Fibroblast of skin of abdomen (primary cell): ENCODE data around the gene GPRC5B. TPM values are rescaled to one million over a fixed set of nuclear protein-coding genes. Genes with fewer than 3 reads are reported as not detected.

Experiments
- DNase-seq: peaks from one replicate; pipeline ENCODE4 v3.0.0-alpha.2; 2013
- polyA plus RNA-seq, 2 experiments: library from polyadenylated mRNA; unstranded; fragments of 120-200 nt; gene quantifications; one replicate each; pipeline ENCODE4 v1.2.1, GENCODE V29; 2013; ENCODE audit not compliant: insufficient read length in 2 of 2

The GPRC5B gene
- polyA plus RNA-seq (2013, experiment 1 of 2; ENCODE audit: insufficient read length): 2.0 TPM
- 1.8 TPM for polyA plus RNA-seq (2013, experiment 2 of 2; ENCODE audit: insufficient read length)

DNA sequence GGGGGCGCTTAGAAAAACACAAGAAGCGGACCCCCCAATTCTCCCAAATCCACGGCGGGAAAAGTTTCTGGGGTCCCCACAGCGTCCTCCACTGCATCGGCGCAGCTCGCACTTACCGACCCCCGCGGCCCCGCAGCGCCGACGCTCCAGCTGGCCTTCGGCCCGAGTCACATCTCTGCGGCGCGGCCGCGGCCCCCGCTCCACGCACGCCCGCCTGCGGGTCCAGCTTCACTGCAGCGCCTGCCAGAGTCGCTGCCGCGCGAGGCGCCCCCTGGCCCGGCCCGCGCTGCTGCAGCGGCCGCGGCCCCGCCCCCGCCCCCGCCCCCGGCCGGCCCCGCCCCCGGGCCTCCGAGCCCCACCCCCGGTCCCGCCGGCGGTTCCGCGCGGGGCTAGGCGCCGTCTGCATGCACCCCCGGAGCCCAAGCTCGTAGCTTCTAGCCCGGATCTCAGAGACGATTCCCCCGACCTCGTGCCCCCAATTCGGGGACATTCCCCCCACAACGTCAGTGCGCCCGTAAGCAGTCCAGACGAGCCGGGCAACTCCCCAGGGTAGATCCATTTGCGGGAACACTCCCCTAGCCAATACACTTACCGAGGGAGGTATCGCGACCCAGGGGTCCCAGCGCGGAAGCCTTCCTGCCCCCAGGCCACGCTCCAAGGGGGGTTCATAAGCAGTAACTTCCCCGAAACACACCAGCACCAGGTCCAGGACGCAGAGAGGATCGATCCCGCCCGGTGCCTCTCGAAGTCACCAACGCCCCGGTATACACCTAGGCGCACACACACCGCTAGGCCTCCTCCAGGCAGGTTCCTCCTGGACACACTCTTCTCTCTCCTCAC, at the start of gene GPRC5B:
GPRC5B (minus strand) TSS at position 238 of the 840 bp plus-strand sequence. CDS start 12,003 bp downstream, outside the sequence.
- DNase-seq: peak; percentile 24

DNA sequence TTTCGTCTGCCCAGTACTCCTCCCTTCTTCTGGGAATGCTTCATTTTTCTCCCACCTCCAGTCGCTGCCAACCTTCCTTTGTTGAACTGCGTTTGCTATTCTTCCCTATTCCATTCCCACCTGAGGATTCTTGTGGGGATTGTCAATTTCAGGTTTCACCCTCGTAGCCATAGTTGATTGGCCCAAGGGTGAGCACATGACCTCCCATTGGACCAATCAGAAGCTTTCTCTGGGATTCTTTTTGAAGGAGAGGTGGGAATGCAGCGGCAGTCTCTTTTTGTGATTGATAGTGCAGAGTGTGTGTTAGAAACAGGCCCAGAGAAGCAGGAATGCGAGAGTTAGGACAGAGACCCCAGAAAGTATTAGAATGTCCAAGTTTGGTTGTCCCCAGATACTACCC, 49.1 kb upstream of the GPRC5B start:
- no peak for DNase-seq

DNA sequence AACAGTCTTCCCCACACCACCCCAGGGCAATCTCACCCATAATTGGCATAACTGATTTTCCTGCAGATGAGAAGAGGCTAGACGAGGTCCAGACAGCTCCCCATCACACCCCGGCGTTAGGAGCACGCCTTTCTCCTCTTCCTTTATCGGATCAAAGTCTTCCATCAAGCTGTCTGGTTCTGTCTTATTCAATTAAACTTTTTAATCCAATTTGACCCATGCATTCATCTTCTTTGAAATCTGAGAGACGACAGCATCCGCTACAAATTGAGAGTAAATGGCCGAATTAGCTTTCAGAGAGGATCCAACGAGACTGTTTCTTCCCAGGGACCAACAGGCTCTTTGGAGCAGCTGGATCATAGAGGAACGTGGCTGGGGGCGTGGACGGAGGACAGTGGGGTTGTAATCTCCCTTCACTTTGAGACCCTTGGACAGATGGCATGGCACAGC, 44.4 kb upstream of the GPRC5B start:
- no peak for DNase-seq

- DNase-seq: no peak
Measured at GRCh38 chr16:19928432-19928831, 43.8 kb upstream of the GPRC5B start.

- peak; percentile 83 for DNase-seq
Measured at GRCh38 chr16:19926449-19927390, 42.1 kb upstream of the GPRC5B start.

GRCh38 chr16:19923396-19923795, 38.7 kb upstream of the GPRC5B start:
- DNase-seq: no peak

DNA sequence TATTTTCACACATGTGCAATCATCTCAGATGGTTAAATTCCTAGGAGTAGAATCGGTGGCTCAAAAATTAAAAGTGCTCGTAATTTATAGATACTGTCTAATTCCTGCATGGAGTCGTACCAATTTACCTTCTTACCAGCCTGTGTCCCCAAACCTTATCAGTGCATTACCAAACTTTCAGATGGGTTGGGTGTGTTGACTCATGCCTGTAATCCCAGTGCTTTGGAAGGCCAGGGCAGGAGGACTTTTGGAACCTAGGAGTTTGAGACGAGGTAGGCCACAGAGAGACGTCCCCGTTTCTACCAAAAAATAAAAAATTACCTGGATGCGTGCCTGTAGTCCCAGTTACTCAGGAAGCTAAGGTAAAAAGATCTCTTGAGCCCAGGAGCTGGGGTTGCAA, 34.5 kb upstream of the GPRC5B start:
- DNase-seq: no peak

GRCh38 chr16:19916064-19916463, 31.4 kb upstream of the GPRC5B start:
- no peak for DNase-seq

- no peak for DNase-seq
Measured at GRCh38 chr16:19914877-19915276, 30.2 kb upstream of the GPRC5B start.

DNA sequence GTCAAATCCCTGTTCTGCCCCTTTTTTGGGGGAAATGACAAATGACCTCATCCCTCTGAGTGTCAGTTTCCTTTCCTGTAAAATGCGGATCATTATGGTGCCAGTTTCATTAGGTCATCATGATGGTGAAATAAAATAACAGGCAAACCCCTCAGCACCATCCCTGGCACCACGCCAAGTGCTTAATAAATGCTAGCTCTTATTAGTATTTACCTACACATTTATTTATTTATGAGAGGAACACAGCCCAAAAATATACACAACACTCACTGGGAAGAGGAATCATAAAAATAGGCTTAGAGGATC, 28.6 kb upstream of the GPRC5B start:
- DNase-seq: peak; percentile 9

DNA sequence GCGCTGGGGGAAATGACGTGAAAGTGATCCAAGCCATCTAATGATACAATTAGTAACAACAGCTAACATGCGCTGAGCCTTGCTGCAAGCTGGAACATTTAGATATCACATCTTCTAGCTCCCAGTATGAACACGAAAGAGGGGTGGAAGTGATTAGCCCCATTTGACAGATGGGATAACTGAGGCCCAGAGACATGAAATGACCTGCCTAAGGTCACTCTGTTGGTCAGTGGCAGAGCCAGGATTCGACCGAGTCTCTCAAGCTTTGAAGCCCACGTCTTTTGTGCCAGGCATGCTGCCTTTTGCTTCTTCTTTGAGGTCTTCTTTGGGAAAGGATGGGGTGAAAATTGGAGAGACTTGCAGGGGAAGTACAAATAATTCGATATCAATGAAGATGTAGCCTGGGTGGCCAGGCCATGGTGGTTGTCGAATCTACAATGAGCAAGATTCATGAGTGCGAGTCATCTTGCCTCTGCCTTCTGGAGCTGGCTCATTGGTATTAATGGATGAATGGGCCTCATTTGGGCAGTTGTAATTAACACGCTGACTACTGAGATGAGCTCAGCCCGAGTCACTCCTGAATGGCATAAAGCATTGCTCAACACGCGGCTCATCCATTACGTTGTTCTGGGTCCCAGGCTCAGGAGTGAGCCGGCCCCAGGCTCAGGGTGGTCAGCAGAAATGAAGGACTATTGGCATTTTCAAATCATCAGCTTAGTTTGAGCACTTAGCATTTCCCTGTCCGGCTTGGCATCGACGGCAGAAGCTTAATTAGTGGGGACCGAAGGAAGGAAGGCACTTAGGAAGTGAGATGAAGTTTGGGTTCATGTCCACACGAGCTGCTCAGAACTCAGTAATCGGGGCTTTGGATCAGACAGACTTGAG, 28.0 kb upstream of the GPRC5B start:
- peak; percentile 80 for DNase-seq

DNA sequence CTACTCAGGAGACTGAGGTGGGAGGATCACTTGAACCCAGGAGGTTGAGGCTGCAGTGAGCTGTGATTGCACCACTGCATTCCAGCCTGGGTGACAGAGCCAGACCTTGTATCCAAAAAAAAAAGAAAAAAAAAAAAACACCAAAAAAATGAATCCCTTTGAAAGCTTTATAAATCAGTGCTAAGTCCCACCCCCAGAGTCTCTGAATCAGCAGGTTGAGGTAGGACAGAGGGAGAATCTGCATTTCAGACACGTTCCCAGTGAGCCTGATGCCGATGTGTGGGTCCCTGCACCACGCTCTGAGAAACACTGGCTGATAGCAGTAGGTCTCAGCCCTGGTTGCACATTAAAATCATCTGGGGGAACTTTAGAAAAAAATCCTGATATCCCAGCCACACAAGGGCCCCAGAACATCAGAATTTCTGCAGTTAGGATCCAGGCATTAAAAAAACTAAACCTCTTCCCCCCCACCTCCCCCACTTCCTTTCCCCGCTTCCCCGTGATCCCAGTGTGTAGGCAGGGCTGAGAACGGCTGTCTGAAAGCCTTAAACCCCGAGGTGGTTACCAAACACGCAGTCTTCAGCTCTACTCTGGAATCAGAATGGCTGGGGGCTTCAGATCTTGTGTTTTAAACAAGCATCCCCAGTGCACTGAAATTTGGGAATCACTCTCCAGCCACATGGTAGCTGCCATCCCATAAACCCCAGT, 27.3 kb upstream of the GPRC5B start:
- DNase-seq: no peak

DNA sequence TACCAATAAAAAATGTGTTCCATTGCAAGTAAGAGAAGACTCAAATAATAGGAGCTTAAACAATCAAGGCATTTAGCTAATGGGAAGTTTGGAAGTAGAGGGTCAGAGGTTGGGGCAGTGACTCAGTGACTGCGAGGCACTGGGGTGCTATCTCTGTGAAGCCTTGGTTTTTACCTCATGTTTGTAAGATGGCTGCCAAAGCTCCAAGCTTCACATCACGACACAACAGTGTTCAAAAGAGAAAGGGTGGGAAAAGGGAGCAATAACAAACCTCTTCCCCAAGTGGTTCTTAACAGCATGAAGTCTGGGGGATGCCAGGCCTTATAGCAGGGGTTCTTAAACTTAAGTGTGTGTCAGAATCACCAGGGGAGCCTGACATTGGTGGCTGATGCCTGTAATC, 26.6 kb upstream of the GPRC5B start:
- no peak for DNase-seq

DNA sequence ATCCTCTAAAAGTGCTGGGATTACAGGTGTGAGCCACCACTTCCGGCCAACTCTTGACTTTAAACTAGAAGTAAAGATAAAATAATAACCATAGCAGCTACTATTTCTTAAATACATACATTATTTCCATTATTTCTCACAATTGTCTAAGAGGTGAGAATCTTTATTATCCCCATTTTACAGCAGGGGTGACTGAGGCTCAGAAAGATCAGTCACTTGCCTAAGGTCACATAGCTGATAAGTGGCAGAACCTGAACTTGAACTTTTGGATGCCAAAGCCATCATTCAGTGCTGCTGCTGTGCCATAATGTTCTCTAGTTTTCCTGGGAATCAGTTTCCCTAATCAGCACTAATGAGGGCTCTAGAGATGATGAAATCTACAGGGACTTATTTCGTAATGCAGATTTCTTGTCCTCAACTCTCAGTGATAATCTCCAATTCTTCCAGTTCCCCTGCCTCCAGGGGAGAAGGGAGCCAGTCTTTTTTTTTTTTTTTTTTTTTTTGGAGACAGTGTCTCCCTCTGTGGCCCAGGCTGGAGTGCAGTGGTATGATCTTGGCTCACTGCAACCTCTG, 25.2 kb upstream of the GPRC5B start:
- no peak for DNase-seq

DNA sequence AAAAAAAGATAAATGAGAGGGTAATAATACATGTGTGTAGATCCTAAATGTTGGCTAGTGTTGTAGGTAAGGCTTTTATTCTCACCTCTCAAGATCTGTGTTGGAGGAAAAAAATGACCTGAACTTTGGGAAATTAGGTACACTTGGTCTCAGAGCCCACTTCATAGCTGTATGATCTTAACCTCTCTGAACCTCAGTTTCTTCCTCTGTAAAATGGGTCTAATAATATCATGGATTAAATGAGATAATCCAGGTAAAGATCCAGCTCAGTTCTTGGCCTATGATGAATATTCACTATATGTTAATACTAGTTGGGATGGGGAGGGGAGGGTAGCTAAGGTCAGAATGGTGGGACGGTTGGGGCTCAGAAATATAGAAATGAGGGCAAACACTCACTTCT, 24.3 kb upstream of the GPRC5B start:
- DNase-seq: no peak

GRCh38 chr16:19907161-19907992, 22.7 kb upstream of the GPRC5B start:
- peak; percentile 67 for DNase-seq

DNA sequence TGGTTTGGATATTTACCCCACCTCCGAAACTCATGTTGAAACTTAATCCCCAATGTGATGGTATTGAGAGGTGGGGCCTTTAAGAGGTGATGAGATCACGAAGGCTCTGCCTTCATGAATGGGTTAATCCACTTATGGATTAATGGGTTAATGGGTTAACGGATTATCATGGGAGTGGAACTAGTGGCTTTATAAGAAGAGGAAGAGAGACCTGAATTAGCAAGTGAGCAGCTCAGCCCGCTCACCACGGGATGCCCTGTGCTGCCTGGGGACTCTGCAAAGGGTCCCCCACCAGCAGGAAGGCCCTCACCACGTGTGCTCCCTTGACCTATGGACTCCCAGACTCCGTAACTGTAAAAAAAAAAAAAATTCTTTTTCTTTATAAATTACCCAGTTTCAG, 16.5 kb upstream of the GPRC5B start:
- no peak for DNase-seq

- DNase-seq: no peak
Measured at GRCh38 chr16:19899605-19899955, 14.9 kb upstream of the GPRC5B start.

DNA sequence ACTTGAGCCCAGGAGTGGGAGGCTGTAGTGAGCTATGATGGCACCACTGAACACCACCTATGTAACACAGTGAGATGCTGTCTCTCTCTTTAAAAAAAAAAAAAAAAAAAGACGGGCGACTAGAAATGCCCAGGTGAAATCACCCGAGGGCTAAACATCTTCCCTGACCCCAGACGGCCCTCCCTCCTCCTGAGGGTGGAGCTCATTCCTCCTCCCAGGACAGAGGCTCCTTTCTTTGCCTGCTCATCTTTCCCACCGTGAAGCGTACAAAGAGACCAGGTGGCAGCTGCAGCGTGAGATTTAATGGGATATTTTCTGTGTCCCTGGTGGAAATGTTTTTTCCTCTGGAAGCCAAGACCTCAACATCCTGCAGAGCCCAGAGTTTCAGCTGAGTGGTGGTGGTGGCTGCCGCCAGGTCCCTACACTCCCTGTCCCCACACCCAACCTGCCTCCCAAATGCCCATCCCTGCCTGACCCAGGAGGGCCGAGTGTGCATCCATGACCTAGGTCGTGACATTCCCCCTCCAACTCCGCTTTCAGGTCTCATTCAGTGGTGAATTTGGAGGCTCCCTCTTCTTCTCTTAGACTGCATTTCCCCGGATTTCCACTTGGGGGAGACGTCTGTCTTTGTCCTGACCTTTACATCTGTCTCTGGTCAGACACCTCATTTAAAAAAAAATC, 14.4 kb upstream of the GPRC5B start:
- DNase-seq: peak; percentile 66

DNA sequence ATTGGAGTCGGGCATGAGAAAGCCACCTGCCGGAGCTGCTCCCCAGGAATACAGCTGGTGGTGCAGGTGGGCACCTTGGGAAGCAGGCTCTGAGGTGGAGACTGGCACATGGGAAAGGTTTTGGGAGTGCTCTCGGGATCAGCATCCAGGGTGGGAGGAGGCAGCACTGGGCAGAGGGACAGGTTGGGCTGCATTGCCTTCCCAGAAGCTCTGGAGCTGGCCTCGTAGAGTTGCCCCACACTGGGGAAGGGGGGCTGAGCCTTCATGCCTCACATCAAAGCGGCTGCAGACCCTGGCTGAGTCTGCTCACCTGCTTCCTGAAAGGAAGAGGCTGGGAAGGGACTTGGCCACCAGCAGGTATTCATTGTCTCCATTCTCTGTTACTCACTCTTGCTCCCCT, 13.5 kb upstream of the GPRC5B start:
- no peak for DNase-seq
